Astrocyte (in vitro differentiated cells and primary cell): ENCODE data around the gene JPH3. TPM values are rescaled to one million over a fixed set of nuclear protein-coding genes. Genes with fewer than 3 reads are reported as not detected.

Source experiments
- DNase-seq: peaks from one replicate; pipeline ENCODE4 v3.0.0-alpha.2; 2010; ENCODE audit warnings: low read depth
- FAIRE-seq: peaks from 2 replicates; lab custom pipeline; 2011; peaks lifted over from hg19 to GRCh38; lab: Jason Lieb, UNC
- H2AFZ ChIP-seq: 2 replicates; pipeline ENCODE4 v1.6.0; 2012; ENCODE audit warnings: low read depth, low read length, inconsistent platforms
- H3K27ac ChIP-seq: 2 replicates; pipeline ENCODE4 v1.5.1; 2011; ENCODE audit warnings: low read depth, low read length, inconsistent platforms
- H3K27me3 ChIP-seq: 2 replicates; pipeline ENCODE4 v1.6.0; 2011; ENCODE audit warnings: low read length, inconsistent platforms; ENCODE audit not compliant: insufficient read depth
- H3K36me3 ChIP-seq: 2 replicates; pipeline ENCODE4 v1.5.1; 2011; ENCODE audit warnings: low read length, inconsistent platforms; ENCODE audit not compliant: insufficient read depth
- H3K4me1 ChIP-seq: 2 replicates; pipeline ENCODE4 v1.5.1; 2011; ENCODE audit warnings: low read length, inconsistent platforms; ENCODE audit not compliant: insufficient read depth
- H3K4me2 ChIP-seq: 2 replicates; pipeline ENCODE4 v1.6.0; 2012; ENCODE audit warnings: low read length, inconsistent platforms
- H3K4me3 ChIP-seq: 2 replicates; pipeline ENCODE4 v1.5.1; 2011; ENCODE audit warnings: low read depth, mild to moderate bottlenecking, low read length, inconsistent platforms; ENCODE audit not compliant: insufficient read depth
- H3K79me2 ChIP-seq: 2 replicates; pipeline ENCODE4 v1.6.0; 2012; ENCODE audit warnings: mild to moderate bottlenecking, low read length, inconsistent platforms; ENCODE audit not compliant: insufficient read depth
- H3K9ac ChIP-seq: 2 replicates; pipeline ENCODE4 v1.6.0; 2012; ENCODE audit warnings: mild to moderate bottlenecking, low read length, inconsistent platforms
- H3K9me3 ChIP-seq: 2 replicates; pipeline ENCODE4 v1.5.1; 2012; ENCODE audit warnings: low read depth, mild to moderate bottlenecking, low read length, inconsistent platforms; ENCODE audit not compliant: insufficient read depth
- H4K20me1 ChIP-seq: 2 replicates; pipeline ENCODE4 v1.6.0; 2012; ENCODE audit warnings: low read length, inconsistent platforms; ENCODE audit not compliant: insufficient read depth
- H3K27ac Mint-ChIP-seq: one replicate; pipeline ENCODE4 v1.8.0; 2021; ENCODE audit warnings: mild to moderate bottlenecking, mixed read lengths; ENCODE audit not compliant: unreplicated experiment
- H3K27me3 Mint-ChIP-seq: one replicate; pipeline ENCODE4 v1.8.0; 2021; ENCODE audit warnings: low read depth, mixed read lengths; ENCODE audit not compliant: unreplicated experiment
- H3K36me3 Mint-ChIP-seq: one replicate; pipeline ENCODE4 v1.8.0; 2021; ENCODE audit warnings: low read depth, mixed read lengths; ENCODE audit not compliant: unreplicated experiment
- H3K4me1 Mint-ChIP-seq: one replicate; pipeline ENCODE4 v1.8.0; 2021; ENCODE audit warnings: low read depth, mixed read lengths; ENCODE audit not compliant: unreplicated experiment
- H3K4me3 Mint-ChIP-seq: one replicate; pipeline ENCODE4 v1.8.0; 2021; ENCODE audit warnings: mild to moderate bottlenecking, moderate library complexity, mixed read lengths; ENCODE audit not compliant: unreplicated experiment
- H3K9me3 Mint-ChIP-seq: one replicate; pipeline ENCODE4 v1.8.0; 2021; ENCODE audit warnings: mild to moderate bottlenecking, mixed read lengths; ENCODE audit not compliant: unreplicated experiment
- EZH2 ChIP-seq: IDR thresholded peaks from 2 replicates; pipeline ENCODE4 v1.6.1; 2012; ENCODE audit warnings: mild to moderate bottlenecking, low read length, inconsistent platforms; ENCODE audit not compliant: insufficient read depth
- total RNA-seq: library from RNA; stranded (reverse); gene quantifications from 2 replicates; pipeline ENCODE4 v1.2.1, GENCODE V29; 2021
- TF ChIP-seq, protein P1 (sequence below): IDR thresholded peaks from 2 replicates; pipeline ENCODE4 v1.5.1; 2011; ENCODE audit warnings: low read depth, mild to moderate bottlenecking, inconsistent platforms, low read length, moderate library complexity; ENCODE audit not compliant: insufficient read depth

Gene JPH3
- total RNA-seq, 1 donor from 2014 or later, result 8.6 TPM

DNA sequence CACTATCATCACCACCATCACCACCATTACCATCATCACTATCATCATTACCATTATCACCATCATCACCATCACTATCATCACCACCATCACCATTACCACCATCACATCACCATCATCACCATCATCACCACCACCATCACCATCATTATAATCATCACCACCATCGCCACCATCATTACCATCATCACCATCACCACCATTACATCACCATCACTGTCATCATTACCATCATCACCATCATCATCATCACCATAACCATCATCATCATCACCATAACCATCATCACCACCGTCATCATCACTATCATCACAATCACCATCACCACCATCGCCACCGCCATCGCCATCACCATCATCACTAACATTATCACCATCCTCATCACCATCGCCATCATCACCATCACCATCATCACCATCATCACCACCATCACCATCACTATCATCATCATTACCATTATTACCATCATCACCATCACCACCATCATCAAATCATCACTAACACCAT is 4.9 kb upstream of the JPH3 start:
- H3K9ac ChIP-seq, result no peak overlapping the region
- no peaks in the 10 kb centered on the region for H4K20me1 ChIP-seq
- FAIRE-seq (no peak), DNase-seq (no peak)
- peaks cover 2% of the 10 kb centered on the region for H3K9me3 Mint-ChIP-seq
- H3K36me3 ChIP-seq, result no peaks in the 10 kb centered on the region
- H3K27me3 Mint-ChIP-seq, result peaks cover 39% of the 10 kb centered on the region
- H3K9me3 ChIP-seq, result peaks cover 3% of the 10 kb centered on the region
- H3K27ac ChIP-seq, result no peak overlapping the region
- H3K4me3 ChIP-seq, result no peak overlapping the region
- TF ChIP-seq, protein P1, sequence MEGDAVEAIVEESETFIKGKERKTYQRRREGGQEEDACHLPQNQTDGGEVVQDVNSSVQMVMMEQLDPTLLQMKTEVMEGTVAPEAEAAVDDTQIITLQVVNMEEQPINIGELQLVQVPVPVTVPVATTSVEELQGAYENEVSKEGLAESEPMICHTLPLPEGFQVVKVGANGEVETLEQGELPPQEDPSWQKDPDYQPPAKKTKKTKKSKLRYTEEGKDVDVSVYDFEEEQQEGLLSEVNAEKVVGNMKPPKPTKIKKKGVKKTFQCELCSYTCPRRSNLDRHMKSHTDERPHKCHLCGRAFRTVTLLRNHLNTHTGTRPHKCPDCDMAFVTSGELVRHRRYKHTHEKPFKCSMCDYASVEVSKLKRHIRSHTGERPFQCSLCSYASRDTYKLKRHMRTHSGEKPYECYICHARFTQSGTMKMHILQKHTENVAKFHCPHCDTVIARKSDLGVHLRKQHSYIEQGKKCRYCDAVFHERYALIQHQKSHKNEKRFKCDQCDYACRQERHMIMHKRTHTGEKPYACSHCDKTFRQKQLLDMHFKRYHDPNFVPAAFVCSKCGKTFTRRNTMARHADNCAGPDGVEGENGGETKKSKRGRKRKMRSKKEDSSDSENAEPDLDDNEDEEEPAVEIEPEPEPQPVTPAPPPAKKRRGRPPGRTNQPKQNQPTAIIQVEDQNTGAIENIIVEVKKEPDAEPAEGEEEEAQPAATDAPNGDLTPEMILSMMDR, result no peak
- TF ChIP-seq EZH2, result no peak
- H2AFZ ChIP-seq, result no peak overlapping the region
- H3K4me1 Mint-ChIP-seq, result no peaks in the 10 kb centered on the region
- peaks cover 58% of the 10 kb centered on the region for H3K27me3 ChIP-seq
- H3K4me1 ChIP-seq, result no peaks in the 10 kb centered on the region
- H3K27ac Mint-ChIP-seq, result no peak overlapping the region
- H3K4me3 Mint-ChIP-seq, result no peak overlapping the region
- H3K36me3 Mint-ChIP-seq, result no peaks in the 10 kb centered on the region
- H3K79me2 ChIP-seq, result no peaks in the 10 kb centered on the region
- H3K4me2 ChIP-seq, result no peak overlapping the region

DNA sequence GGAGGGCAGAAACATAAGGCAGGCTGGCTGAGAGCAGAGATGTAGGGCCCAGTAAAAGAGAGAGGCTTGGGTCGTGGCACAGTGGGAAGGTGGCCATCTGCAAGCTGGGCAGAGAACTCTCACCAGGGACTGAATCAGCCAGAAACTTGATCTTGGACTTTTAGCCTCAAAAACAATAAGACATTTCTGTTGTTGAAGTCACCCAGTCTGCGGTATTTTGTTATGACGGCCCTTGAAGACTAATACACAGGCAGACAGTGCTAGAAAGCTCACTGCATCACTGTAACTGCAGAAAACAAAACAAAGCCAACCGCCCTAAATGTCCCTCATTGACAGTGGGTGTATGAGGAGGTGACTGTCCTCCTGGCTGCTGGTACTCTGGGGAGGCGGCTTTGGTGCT is 3.9 kb upstream of the JPH3 start:
- H3K36me3 ChIP-seq, result no peaks in the 10 kb centered on the region
- H3K27me3 ChIP-seq, result peaks cover 62% of the 10 kb centered on the region
- H3K4me3 Mint-ChIP-seq, result no peak overlapping the region
- H3K27ac ChIP-seq, result no peak overlapping the region
- H3K9me3 Mint-ChIP-seq, result peaks cover 2% of the 10 kb centered on the region
- H3K4me1 Mint-ChIP-seq, result no peaks in the 10 kb centered on the region
- peaks cover 3% of the 10 kb centered on the region for H3K9me3 ChIP-seq
- TF ChIP-seq, protein P1, result no peak
- TF ChIP-seq EZH2, result no peak
- no peak for FAIRE-seq
- H3K4me2 ChIP-seq, result no peak overlapping the region
- no peak overlapping the region for H3K4me3 ChIP-seq
- no peak overlapping the region for H3K9ac ChIP-seq
- no peaks in the 10 kb centered on the region for H4K20me1 ChIP-seq
- no peak for DNase-seq
- no peaks in the 10 kb centered on the region for H3K4me1 ChIP-seq
- no peaks in the 10 kb centered on the region for H3K36me3 Mint-ChIP-seq
- no peak overlapping the region for H2AFZ ChIP-seq
- H3K27ac Mint-ChIP-seq, result no peak overlapping the region
- H3K27me3 Mint-ChIP-seq, result peaks cover 40% of the 10 kb centered on the region
- no peaks in the 10 kb centered on the region for H3K79me2 ChIP-seq

DNA sequence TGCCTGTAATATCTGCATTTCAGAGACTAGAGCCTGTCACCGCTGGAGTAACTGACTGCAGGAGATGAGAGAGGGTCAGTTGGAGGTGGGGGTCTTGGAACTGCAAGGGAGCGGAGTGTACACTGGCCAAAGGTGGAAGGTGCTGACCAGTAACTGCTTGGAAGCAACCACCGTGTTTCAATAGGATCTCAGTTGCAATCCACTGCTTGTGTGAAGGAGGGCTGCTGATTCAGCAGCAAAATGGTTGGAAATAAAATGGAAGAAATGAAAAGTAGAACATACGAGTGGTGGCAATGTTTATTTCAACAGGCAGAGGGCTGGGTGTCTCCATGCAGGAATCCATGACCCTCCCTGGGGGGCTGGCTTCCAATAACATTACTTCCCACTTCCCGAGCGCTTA is 2.1 kb upstream of the JPH3 start:
- Mint-ChIP-seq H3K36me3 (no peaks in the 10 kb centered on the region), H3K9me3 (peaks cover 2% of the 10 kb centered on the region), H3K27me3 (peaks cover 38% of the 10 kb centered on the region), H3K27ac (no peak overlapping the region), H3K4me1 (no peaks in the 10 kb centered on the region), H3K4me3 (peak overlapping the region; percentile 60)
- Histone ChIP-seq H2AFZ (no peak overlapping the region), H3K9ac (no peak overlapping the region), H3K4me2 (no peak overlapping the region), H3K4me3 (no peak overlapping the region), H4K20me1 (no peaks in the 10 kb centered on the region), H3K27ac (no peak overlapping the region), H3K36me3 (no peaks in the 10 kb centered on the region), H3K4me1 (no peaks in the 10 kb centered on the region), H3K79me2 (no peaks in the 10 kb centered on the region), H3K27me3 (peaks cover 67% of the 10 kb centered on the region), H3K9me3 (peaks cover 3% of the 10 kb centered on the region)
- FAIRE-seq (no peak), DNase-seq (no peak)
- TF ChIP-seq EZH2, result no peak
- TF ChIP-seq, protein P1, result no peak
